Uterus (tissue), 2 donors: Measurements from ENCODE around the gene SLAMF9.

Experiments used
- CTCF ChIP-seq, 4 experiments: fragments of 200-600 bp in 2 of 4; fragments of 450-650 bp in 2 of 4; sonication (generic) in 2 of 4; IDR thresholded peaks; one replicate each; pipeline ENCODE4 v1.5.1; 2016 to 2019; ENCODE audit warnings: antibody characterized with exemption in 4 of 4, mild to moderate bottlenecking in 2 of 4, moderate library complexity in 1 of 4
- POLR2A ChIP-seq, 2 donors: fragments of 450-650 bp; IDR thresholded peaks; one replicate each; pipeline ENCODE4 v1.6.1; 2016; ENCODE audit warnings: antibody characterized with exemption in 2 of 2, mild to moderate bottlenecking in 1 of 2, moderate library complexity in 1 of 2

GRCh38 chr1:159924791-159925718, 29.0 kb downstream of the SLAMF9 start, which contains the start of gene TAGLN2:
- TF ChIP-seq POLR2A (IDR thresholded peaks at IDR 0.05) (peak; percentile 93 to 96), CTCF (IDR thresholded peaks at IDR 0.05) (peak in 2 of 4 experiments; percentile 3 to 18)
